B cell (primary cell): ENCODE data around the gene BRSK2. TPM values are rescaled to one million over a fixed set of nuclear protein-coding genes. Genes with fewer than 3 reads are reported as not detected.

ENCODE experiments used
- ATAC-seq: fragments of 200-7000 bp; cut with Tn5 transposase; one replicate; pipeline ENCODE4 v1.10.0; 2021; ENCODE audit warnings: low read depth, mild to moderate bottlenecking, moderate number of reproducible peaks, moderate library complexity
- CTCF ChIA-PET: fragments of 350-600 bp; sonication (Branson Sonifier 250); formaldehyde crosslinking; loops from one replicate; lab custom pipeline; 2021; ENCODE audit warnings: antibody characterized with exemption, inconsistent platforms; lab: Charles Lee
- POLR2A ChIA-PET: fragments of 350-600 bp; sonication (Branson Sonifier 250); formaldehyde crosslinking; loops from one replicate; lab custom pipeline; 2021; ENCODE audit warnings: antibody characterized with exemption; lab: Charles Lee
- DNase-seq: peaks from one replicate; pipeline ENCODE4 v3.0.0; 2013
- H2AFZ ChIP-seq: 2 replicates; pipeline ENCODE4 v1.6.1; 2012; ENCODE audit warnings: mild to moderate bottlenecking, low read depth, low read length; ENCODE audit not compliant: insufficient read depth, poor library complexity, severe bottlenecking
- H3K27ac ChIP-seq, 2 donors: 1 replicate in 1 of 2; 2 replicates in 1 of 2; pipeline ENCODE4 v1.5.1; 2012 to 2013; ENCODE audit warnings: low read length in 2 of 2, mild to moderate bottlenecking in 2 of 2, moderate library complexity in 1 of 2
- H3K27me3 ChIP-seq, 4 experiments: fragments of 200-600 bp in 1 of 4; sonication (generic) in 1 of 4; replicated peaks in 1 of 4; 1 replicate in 2 of 4; 2 replicates in 2 of 4; pipeline versions ENCODE4 v1.6.1 to v1.7.0; 2013 to 2016; ENCODE audit warnings: low read length in 3 of 4, mild to moderate bottlenecking in 2 of 4, mixed read lengths in 1 of 4, moderate library complexity in 1 of 4; ENCODE audit not compliant: insufficient read depth in 4 of 4, control insufficient read depth in 3 of 4; ENCODE audit errors: control extremely low read depth in 1 of 4
- H3K36me3 ChIP-seq, 2 experiments: replicated peaks in 1 of 2; 1 replicate in 1 of 2; 2 replicates in 1 of 2; pipeline versions ENCODE4 v1.6.1 to v1.7.1; 2013; ENCODE audit warnings: low read length in 1 of 2; ENCODE audit not compliant: insufficient read depth in 2 of 2, control insufficient read depth in 1 of 2; ENCODE audit errors: control extremely low read depth in 1 of 2, extremely low read depth in 1 of 2
- H3K4me1 ChIP-seq, 2 donors: fragments of 200-600 bp in 1 of 2; sonication (generic) in 1 of 2; 1 replicate in 1 of 2; 2 replicates in 1 of 2; pipeline versions ENCODE4 v1.5.1 to v1.6.1; 2013 to 2017; ENCODE audit warnings: low read length in 2 of 2; ENCODE audit not compliant: control insufficient read depth in 2 of 2, insufficient read depth in 2 of 2
- H3K4me2 ChIP-seq: replicated peaks from 2 replicates; pipeline ENCODE3; 2012; ENCODE audit warnings: mild to moderate bottlenecking, low read depth, low read length; ENCODE audit not compliant: poor library complexity, severe bottlenecking
- H3K4me3 ChIP-seq, 5 experiments: fragments of 200-600 bp in 1 of 5; sonication (generic) in 1 of 5; 1 replicate in 3 of 5; 2 replicates in 2 of 5; pipeline versions ENCODE4 v1.5.1 to v1.7.0; 2011 to 2016; ENCODE audit warnings: low read length in 4 of 5, mild to moderate bottlenecking in 4 of 5, low read depth in 2 of 5, control low read depth in 1 of 5, moderate library complexity in 1 of 5; ENCODE audit not compliant: insufficient read depth in 1 of 5; ENCODE audit errors: control extremely low read depth in 1 of 5, extremely low read depth in 1 of 5
- H3K79me2 ChIP-seq: fragments of 200-600 bp; sonication (generic); one replicate; pipeline ENCODE4 v1.6.0; 2016; ENCODE audit warnings: low read length; ENCODE audit not compliant: control insufficient read depth, insufficient read depth
- H3K9ac ChIP-seq: fragments of 200-600 bp; sonication (generic); 2 replicates; pipeline ENCODE4 v1.6.1; 2017; ENCODE audit warnings: mild to moderate bottlenecking, low read length, moderate library complexity
- H3K9me3 ChIP-seq, 3 donors: one replicate each; pipeline versions ENCODE4 v1.6.1 to v1.7.1; 2013; ENCODE audit warnings: low read length in 2 of 3; ENCODE audit not compliant: control insufficient read depth in 2 of 3, insufficient read depth in 1 of 3; ENCODE audit errors: control extremely low read depth in 1 of 3
- H4K20me1 ChIP-seq: 2 replicates; pipeline ENCODE4 v1.6.0; 2012; ENCODE audit warnings: mild to moderate bottlenecking, low read length; ENCODE audit not compliant: insufficient read depth, control insufficient read depth, poor library complexity, severe bottlenecking
- H3K27ac Mint-ChIP-seq: one replicate; pipeline ENCODE4 v1.8.0; 2021; ENCODE audit warnings: mixed read lengths
- H3K27me3 Mint-ChIP-seq: one replicate; pipeline ENCODE4 v1.8.0; 2021; ENCODE audit warnings: mixed read lengths
- H3K4me1 Mint-ChIP-seq: one replicate; pipeline ENCODE4 v1.8.0; 2021; ENCODE audit warnings: mixed read lengths
- H3K4me3 Mint-ChIP-seq: one replicate; pipeline ENCODE4 v1.8.0; 2021; ENCODE audit warnings: mixed read lengths
- H3K9me3 Mint-ChIP-seq: one replicate; pipeline ENCODE4 v1.8.0; 2022; ENCODE audit warnings: mixed read lengths; ENCODE audit not compliant: insufficient read depth
- EZH2 ChIP-seq: IDR thresholded peaks from 2 replicates; pipeline ENCODE4 v1.6.1; 2012; ENCODE audit warnings: borderline replicate concordance, low read depth, mild to moderate bottlenecking, moderate library complexity, low read length; ENCODE audit not compliant: insufficient read depth, poor library complexity, severe bottlenecking
- WGBS: methylation state at CpG from one replicate; pipeline ENCODE4 v1.1.5; 2013; ENCODE audit warnings: missing lambda C conversion rate; ENCODE audit not compliant: insufficient coverage; 5-methylcytosine and 5-hydroxymethylcytosine counted together
- intact Hi-C: fragments of 100-400 bp; cut with micrococcal nuclease; formaldehyde crosslinking; loops from one replicate; pipeline ENCODE4 v1.10.0; 2022
- polyA plus RNA-seq: library from polyadenylated mRNA; depleted of rRNA; stranded (reverse); fragments of >200 nt; gene quantifications from 2 replicates; pipeline ENCODE4 v1.2.3, GENCODE V29; 2012
- total RNA-seq, 2 donors: library from RNA; stranded (reverse); fragments of 120-200 nt in 1 of 2; gene quantifications; 1 replicate in 1 of 2; 2 replicates in 1 of 2; pipeline versions ENCODE4 v1.2.3 to v1.2.4, GENCODE V29; 2013 to 2022
- TF ChIP-seq, protein P1 (sequence below): fragments of 200-600 bp; IDR thresholded peaks from one replicate; pipeline ENCODE4 v1.8.0; 2022; ENCODE audit warnings: antibody characterized with exemption, mild to moderate bottlenecking

Gene BRSK2
- total and polyA plus RNA-seq, 2 donors (not counting 1 experiment from before 2014, with no cell fraction given), result 0.51 to 0.79 TPM

- no peaks in the 10 kb centered on the region for H3K4me1 Mint-ChIP-seq
- no peak for TF ChIP-seq EZH2
- TF ChIP-seq, protein P1, sequence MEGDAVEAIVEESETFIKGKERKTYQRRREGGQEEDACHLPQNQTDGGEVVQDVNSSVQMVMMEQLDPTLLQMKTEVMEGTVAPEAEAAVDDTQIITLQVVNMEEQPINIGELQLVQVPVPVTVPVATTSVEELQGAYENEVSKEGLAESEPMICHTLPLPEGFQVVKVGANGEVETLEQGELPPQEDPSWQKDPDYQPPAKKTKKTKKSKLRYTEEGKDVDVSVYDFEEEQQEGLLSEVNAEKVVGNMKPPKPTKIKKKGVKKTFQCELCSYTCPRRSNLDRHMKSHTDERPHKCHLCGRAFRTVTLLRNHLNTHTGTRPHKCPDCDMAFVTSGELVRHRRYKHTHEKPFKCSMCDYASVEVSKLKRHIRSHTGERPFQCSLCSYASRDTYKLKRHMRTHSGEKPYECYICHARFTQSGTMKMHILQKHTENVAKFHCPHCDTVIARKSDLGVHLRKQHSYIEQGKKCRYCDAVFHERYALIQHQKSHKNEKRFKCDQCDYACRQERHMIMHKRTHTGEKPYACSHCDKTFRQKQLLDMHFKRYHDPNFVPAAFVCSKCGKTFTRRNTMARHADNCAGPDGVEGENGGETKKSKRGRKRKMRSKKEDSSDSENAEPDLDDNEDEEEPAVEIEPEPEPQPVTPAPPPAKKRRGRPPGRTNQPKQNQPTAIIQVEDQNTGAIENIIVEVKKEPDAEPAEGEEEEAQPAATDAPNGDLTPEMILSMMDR, result no peak
- H3K9me3 Mint-ChIP-seq, result no peaks in the 10 kb centered on the region
- DNase-seq (no peak), ATAC-seq (no peak)
- no peak overlapping the region for H3K4me2 ChIP-seq
- H3K4me1 ChIP-seq, result peaks cover 0 to under 1% of the 10 kb centered on the region in 2 donors
- H3K4me3 Mint-ChIP-seq, result no peak overlapping the region
- H3K9ac ChIP-seq, result no peak overlapping the region
- H3K4me3 ChIP-seq, result no peak overlapping the region
- ChIA-PET POLR2A (no interaction called here), CTCF (no interaction called here)
- H3K27me3 ChIP-seq, result no peaks in the 10 kb centered on the region
- H3K79me2 ChIP-seq, result no peaks in the 10 kb centered on the region
- H3K27ac ChIP-seq, result no peak overlapping the region
- 87% methylated on average over 9 of the region's 9 CpGs for whole genome bisulfite sequencing
- no peaks in the 10 kb centered on the region for H3K9me3 ChIP-seq
- no peaks in the 10 kb centered on the region for H4K20me1 ChIP-seq
- H3K27ac Mint-ChIP-seq, result no peak overlapping the region
- no peaks in the 10 kb centered on the region for H3K36me3 ChIP-seq
- no peaks in the 10 kb centered on the region for H3K27me3 Mint-ChIP-seq
- intact Hi-C loops, result no loop called here
- H2AFZ ChIP-seq, result no peak overlapping the region
These were observed 54.0 kb downstream of the BRSK2 start for GRCh38 chr11:1443737-1444136.

- Histone ChIP-seq H3K4me2 (no peak overlapping the region), H4K20me1 (no peaks in the 10 kb centered on the region), H3K9me3 (no peaks in the 10 kb centered on the region), H2AFZ (no peak overlapping the region), H3K27me3 (no peaks in the 10 kb centered on the region), H3K79me2 (no peaks in the 10 kb centered on the region), H3K9ac (no peak overlapping the region), H3K36me3 (no peaks in the 10 kb centered on the region), H3K4me1 (peaks cover 0 to 4% of the 10 kb centered on the region in 2 donors), H3K4me3 (no peak overlapping the region), H3K27ac (no peak overlapping the region)
- TF ChIP-seq EZH2, result no peak
- TF ChIP-seq, protein P1, result no peak
- intact Hi-C loops, result no loop called here
- no peaks in the 10 kb centered on the region for H3K27me3 Mint-ChIP-seq
- CTCF ChIA-PET, result no interaction called here
- no peak for DNase-seq
- no peak for ATAC-seq
- H3K4me3 Mint-ChIP-seq, result no peak overlapping the region
- H3K4me1 Mint-ChIP-seq, result no peaks in the 10 kb centered on the region
- no peak overlapping the region for H3K27ac Mint-ChIP-seq
- H3K9me3 Mint-ChIP-seq, result no peaks in the 10 kb centered on the region
- WGBS, result 87% methylated on average over 9 of the region's 11 CpGs
- POLR2A ChIA-PET, result no interaction called here
These were observed 54.6 kb downstream of the BRSK2 start for GRCh38 chr11:1444321-1444720.
